Measurements from ENCODE around the gene RAPGEF2.
A peak's percentile ranks its signal among the peaks of the same experiment; 100 is the strongest.
"Not testable (repeated sequence)": the region's sequence is repeated elsewhere in the genome, so short reads cannot be mapped to it uniquely, and the experiment has no call there.

The RAPGEF2 gene

DNA sequence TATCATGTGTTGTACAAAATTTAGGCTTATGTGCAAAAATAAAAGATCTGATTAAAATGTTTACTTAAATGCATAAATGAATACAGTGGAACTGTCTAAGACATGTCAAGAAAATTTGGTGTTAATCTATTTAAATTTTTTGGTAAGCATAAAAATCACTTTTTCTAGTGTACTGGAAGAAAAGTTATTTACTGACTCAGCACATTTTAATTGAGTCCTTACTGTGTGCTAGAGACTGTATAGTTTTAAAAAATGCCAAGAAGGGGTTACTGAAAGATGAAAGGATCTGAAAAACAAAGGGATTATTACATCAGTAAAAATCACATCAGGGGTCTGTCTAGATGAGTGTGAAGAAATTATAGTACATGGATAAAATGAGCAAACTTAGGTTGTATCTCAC, 60.6 kb downstream of the RAPGEF2 start:
- DNase-seq, result no peak

DNA sequence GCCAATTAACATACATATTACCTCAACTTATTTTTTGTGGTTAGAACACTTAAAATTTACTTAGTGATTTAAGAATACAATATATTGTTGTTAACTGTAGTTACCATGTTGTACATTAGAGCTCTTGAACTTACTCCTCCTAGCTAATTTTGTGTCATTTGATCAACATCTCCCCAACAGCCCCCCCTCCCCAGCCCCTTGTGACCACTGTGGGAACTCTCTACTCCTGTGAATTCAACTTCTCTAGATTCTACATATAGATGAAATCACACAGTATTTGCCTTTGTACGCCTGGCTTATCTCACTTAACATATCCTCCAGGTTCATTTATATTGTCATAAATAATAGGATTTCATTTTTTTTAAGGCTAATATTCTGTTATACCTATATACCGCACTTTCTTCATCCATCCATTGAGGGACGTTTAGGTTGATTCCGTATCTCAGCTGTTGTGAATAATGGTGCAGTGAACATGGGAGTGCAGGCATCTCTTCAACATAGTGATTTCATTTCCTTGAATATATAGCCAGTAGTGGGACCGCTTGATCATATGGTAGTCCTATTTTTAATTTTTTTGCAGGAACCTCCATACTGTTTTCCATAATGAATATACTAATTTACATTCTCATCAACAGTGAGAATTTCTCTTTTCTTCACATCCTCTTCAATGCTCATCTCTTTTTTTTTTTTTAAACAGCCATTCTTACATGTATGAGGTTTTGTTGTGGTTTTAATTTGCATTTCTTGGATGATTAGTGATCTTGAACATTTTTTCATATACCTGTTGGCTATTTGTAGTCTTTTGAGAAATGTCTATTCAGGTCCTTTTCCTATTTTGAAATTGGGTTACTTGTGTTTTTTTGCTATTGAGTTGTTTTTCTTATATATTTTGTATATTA, 66.8 kb downstream of the RAPGEF2 start:
- no peak for DNase-seq

DNA sequence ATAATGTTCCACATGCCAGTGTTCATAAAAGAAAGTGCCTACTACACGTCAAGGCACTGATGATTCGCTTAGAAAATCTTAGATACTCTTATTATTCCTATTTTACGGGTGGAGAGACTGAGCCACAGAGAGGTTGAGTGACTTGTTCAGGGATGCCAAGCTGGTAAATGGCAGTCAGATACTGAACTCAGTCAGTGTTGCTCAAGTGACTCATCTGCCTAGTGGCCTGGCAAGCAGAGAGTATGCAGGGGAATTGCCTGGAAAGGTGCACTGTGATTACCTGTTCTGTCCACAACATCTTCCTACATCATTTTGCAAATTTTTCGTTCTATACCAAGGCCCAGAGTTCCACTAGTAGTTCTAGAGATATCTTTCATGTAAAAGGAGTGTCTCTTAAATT, 68.4 kb downstream of the RAPGEF2 start:
- DNase-seq, result peak in 1 of 2 experiments; percentile 20

DNA sequence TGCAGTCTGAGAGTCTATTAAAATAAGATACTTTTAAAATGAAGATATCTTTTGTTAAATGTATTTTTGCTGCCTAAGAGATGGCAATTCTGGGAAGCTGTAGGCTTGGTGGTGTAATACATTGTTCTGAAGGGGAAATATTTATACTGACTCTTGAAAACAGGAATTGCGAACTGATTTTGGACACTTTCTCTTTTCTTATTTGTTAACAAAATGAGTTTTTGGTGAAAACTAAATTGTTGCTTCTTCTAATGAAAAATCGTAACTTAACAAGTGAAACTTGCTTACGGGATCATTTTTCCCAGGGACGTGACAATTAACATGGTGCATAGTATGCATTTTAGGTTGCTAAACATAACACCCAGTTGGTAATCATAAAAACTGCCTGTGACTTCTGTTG, 71.0 kb downstream of the RAPGEF2 start:
- no peak for DNase-seq

DNA sequence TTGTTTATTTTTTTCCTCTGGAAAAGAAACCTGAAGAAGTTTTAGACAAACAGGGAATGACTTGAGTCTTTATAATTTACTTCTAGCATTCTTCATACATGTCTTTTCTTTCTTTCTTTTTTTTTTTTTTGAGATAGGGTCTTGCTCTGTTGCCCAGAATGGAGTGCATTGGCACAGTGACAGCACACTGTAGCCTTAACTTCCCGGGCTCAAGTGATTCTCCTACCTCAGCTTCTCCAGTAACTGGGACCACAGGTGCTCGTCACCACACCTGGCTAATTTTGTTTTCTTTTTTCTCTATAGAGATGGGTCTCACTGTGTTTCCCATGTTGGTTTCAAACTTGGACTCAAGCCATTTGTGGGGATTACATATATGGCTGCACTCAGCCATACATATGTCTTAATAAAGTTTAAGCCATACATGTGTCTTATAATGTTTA, 71.8 kb downstream of the RAPGEF2 start:
- DNase-seq, result no peak

DNA sequence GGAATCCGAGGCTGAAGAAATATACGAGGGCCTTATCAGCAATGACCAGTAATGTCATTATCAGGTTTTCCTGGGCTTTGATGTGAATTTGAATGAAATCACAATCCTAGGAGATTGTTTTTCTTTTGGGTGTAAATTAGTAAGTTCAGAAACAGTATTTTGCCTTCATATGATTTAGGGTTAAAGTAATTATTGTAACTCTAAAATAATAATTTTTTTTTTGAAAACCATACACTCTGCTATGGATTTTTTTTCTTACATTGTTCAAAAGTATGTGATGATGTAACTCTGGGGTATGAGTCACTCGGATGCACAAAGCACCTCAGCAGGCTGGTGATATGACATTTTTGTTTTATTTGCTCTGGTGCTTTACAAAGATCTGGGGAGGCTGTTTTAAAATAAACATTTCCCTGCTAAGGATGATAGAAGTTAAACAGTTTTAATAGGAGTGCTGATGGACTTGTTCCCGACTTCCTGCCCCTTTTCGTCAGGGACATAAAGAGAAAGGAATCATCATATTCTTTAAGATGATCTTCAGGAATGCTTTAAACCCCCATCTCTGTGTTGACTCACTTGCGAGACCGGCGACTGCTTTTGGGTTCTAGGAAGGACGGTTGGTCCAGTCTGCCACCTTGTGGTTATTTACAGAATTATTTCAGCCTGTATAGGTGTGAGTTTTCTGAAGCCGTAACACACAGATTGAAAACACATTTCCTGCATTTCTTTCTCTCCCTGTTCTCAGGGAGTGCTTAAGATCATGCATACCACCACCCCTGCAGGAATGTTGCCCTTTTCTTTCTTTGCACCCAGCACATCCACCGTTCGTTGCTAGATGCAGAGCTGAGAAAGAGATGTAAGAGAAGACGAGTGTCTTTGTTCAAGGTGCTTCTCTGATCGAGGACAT, 72.5 kb downstream of the RAPGEF2 start:
- DNase-seq, result peak; percentile 50 to 60

DNA sequence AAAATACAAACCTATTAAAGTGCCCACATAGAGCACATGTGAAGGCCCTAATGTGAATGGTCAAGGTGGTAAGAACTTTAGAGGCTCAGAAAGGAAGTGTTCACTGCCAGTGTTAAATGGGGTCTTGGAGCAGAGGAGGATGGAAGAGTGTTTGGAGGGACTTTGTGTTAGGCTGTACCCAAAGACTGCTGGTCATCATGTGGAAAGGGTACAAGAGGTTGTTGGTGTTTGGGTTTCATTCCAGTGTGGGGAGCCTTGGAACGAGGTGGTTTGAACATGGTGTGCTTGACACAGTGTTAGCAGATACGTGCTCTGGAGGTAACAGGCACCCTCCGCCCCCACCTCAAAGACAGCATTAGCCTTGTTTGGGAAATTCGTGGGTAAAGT, 73.1 kb downstream of the RAPGEF2 start:
- no peak for DNase-seq

DNA sequence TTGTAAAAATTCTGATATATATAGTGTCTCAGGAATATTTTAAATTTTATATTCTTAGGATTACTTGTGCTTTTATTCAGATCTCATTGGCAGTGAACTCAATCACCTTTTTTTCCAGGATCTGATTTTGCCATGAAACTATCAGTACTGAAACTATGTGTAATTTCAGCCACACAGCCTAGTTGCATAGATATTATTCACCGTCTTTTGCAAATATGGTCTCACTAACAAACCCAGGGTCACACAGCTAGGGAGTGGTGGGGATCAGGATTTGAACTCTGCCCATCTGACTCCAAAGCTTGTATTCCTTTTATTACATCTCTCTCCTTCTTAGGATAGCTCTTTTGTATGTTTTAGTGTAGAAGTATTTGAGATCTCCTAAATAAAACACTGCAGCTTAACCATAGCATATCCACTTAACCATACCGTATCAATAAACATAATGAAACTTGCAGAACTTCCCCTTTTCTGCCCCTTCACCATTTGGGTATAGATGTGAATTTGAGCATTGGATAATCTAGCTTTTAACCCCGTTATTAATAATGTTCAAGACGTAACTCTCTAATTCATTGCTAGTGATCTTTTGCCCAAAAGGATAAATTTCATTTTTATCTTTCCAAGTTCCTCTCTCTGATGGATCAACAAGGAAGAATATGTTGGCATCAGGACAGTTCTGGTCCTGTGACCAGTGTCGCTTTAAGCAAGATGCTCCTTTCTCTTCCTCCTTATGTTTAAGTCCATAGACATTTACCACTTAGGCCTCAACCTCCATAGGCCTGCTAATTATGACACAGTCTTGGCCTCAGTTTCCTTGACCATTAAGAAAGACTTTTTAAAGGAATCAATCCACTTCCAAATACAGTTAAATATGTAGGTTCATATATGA, 74.6 kb downstream of the RAPGEF2 start:
- no peak for DNase-seq

DNA sequence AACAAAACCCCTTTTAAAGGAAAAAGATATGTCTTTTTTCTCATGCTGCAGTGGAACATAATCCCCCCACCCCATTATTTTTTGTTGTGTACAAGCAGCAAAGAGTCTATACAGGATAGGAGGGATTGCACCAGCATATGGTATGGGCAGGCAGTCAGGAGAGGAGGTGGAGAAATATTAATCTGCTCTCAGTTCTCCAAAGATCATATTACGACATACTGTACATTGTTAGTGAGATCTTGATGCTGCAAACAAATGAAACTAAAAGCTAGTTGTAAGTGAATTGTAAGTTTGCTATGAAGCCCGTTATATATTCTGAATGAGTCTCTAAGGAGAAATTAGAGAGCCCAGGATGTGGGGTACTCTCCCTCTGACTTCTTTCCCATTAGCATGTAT, 75.3 kb downstream of the RAPGEF2 start:
- no peak for DNase-seq

DNA sequence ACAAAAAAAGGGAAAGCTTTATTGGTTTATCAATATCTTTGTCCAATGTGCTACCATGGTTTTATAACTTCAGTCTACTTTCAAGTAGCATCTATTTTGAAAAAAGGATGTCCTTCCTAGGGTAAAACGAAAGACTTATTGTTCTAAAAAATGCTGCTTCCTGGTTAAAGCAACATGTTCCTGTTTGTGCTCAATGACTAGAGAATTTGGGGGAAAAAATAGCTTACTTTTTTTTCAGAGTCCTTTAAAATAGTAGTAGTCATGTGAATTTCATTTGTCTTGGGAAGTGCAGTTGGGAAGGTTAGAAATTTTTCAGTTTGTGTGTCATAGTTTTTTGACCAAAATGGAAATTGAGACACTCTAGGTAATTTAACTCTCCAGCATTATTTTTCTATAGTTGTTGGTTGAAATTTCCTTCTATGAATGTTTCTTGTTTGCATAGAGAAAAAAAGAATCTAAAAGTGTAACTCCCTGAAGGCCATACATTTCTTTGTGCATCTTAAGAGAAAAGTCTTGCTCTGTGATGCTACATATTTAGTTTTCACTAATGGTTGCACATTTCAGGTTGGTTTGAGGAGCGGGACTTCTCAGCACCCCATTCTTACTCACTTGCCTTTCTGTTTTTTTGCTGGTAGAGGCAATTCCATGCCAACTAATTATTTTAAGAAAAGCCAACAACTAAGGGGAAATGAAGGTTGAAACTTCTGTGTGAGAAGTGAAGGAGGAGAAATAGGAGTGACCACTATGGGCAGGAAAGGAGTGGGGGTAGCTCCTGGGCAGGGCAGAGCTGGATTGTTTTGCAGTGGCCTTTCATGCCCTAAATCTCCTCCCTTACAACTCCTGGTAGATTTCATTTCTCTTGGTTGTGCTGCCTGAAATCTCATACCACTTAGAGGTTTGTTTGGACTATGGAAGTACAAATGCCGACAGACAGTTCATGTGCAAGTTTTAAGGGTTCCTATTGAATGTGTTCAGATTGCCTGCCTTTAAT, 76.4 kb downstream of the RAPGEF2 start:
- no peak for DNase-seq

DNA sequence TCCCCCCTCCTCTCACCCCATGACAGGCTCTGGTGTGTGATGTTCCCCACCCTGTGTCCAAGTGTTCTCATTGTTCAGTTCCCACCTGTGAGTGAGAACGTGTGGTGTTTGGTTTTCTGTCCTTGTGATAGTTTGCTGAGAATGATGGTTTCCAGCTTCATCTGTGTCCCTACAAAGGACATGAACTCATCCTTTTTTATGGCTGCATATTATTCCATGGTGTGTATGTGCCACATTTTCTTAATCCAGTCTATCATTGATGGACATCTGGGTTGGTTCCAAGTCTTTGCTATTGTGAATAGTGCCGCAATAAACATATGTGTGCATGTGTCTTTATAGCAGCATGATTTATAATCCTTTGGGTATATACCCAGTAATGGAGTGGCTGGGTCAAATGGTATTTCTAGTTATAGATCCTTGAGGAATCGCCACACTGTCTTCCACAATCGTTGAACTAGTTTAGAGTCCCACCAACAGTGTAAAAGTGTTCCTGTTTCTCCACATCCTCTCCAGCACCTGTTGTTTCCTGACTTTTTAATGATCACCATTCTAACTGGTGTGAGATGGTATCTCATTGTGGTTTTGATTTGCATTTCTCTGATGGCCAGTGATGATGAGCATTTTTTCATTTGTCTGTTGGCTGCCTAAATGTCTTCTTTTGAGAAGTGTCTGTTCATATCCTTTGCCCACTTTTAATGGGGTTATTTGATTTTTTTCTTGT, 81.2 kb downstream of the RAPGEF2 start:
- not testable (repeated sequence) for DNase-seq

DNA sequence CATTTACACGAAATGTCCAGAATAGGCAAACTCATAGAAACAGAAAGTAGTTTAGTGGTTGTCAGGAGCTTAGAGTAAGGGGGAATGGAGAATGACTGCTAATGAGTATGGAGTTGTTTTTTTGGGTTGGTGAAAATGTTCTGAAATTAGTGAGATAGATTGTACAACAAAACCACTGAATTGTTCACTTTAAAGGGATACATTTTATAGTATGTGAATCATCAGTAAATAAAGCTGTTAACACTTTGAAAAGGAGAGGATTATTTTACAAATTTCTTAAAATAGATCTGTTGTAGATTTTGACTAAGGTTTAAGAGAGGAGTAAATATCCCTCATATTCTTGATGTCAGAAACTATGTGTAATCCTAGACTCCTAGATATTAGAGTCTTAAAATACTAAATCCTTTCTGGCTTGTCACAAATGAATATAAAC, 82.7 kb downstream of the RAPGEF2 start:
- no peak for DNase-seq

DNA sequence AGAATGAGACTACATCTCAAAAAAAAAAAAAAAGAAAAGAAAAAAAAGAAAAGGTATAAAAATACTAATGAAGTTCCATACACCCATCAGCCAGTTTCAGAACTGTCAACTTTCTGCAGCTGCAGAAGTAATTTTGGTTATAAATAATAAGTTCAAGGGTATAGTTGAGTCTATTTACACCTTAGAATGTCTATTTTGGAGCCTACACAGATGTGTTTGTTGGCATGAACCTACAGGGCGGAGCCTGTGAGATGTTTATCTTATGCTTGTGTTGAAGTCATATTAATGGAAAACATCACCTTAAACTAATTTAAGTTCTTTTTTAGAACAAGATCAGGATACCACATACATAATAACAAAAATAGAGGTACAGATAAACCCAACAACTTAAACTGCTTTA, 85.8 kb downstream of the RAPGEF2 start:
- DNase-seq, result no peak

DNA sequence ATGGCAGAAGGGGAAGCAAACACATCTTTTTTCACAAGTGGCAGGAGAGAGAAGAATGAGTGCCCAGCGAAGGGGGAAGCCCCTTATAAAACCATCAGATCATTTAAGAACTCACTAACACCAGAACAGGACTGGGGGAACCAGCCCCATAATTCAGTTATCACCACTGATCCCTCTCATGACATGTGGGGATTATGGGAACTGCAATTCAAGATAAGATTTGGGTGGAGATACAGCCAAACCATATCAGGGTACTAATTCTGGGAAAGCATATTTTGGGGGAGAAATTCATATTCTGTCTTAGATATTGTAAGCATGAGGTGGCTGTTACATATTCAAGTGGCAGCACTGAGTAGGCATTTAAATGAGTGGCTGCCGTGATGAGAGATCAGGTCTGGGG, 87.8 kb downstream of the RAPGEF2 start:
- DNase-seq, result no peak

DNA sequence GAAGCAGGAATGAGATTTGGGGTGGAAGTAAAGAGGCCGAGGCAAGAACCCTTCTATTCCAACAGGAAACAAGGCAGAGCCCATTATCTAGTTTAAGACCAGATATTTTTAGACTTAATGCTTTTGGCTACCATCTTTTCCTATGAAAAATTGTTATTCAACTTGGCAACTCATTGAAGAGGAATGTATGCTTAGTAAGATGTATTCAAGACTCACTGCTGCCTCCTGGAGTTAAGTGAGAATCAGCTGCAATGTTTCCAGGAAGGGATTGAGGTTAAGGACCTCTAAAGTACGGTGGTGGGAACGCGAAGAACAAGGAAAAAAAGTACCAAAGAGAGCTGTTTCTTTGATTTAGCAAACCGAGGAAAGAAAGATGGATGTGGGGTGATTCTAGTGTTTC, 89.1 kb downstream of the RAPGEF2 start:
- no peak for DNase-seq

DNA sequence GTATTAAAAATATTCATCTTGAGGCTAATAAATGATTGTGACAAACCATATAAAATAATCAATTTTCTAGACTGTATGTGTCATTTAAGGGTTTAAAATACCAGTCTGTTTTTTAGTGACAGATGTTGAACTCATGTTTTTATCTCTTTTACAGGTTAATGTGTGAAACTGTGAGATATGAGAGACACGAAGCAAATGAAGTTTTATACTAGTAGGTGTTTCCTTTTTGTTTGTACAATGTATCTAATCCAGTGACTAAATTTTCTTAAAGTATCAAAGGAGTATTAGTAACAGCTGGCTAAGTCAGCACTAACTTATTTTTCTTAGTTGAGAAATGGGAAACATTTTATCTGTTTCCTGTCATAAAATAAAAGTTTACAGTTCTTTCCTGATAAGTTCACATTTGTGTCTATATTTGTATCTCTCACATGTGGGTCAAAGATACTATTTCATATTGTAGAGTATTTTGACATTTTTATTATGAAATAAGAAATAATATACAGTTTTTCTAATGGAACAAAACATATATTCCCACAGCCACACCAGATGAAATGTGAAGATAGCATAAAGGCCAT, 90.3 kb downstream of the RAPGEF2 start:
- DNase-seq, result no peak

DNA sequence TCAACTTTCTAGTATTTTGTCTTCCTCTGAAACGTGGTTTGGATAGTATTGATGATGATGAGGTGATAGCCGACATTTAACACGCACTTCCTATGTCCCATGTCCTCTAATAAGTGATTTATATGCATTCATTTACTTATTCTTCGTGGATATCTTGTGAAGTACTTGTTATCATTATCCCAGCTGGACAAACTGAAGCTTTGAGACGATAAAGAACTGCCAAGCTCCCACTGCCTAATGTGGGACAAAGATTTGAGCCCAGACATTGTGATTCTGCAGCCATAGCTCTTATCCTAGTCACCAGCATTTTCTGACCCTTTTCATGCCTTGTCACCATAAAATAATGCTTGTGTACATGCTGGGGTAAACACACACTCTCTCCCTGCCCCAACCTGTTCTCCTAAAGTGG, 92.5 kb downstream of the RAPGEF2 start:
- DNase-seq, result no peak

DNA sequence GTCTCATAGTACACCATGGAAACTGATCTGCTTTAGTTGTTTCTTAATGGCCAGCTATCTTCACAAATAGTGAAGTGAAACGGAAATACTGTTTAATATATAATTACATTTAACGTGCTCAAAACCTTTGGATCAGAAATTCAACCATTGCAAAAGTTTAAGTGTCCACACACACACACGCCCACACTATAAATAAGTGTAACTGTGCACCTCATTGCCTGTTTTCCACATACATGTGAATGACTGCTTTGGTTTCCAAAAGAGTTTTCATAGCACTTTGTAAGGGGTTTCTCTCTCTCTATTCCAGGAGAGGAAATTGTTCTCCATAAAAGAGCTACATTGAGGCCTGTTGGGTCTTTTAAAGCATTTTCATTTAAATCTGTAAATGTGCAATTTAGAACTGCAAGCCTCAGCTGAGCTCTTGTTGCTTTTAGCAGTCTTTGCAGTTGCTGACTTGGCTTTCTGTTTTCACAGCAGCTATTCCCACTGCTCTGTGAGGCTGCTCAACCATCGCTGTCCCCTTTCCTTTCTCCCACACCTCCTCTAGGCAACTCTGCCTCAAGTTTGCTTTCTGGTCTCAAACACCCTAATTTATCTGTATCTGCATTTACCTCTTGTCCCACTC, 94.5 kb downstream of the RAPGEF2 start:
- no peak for DNase-seq

DNA sequence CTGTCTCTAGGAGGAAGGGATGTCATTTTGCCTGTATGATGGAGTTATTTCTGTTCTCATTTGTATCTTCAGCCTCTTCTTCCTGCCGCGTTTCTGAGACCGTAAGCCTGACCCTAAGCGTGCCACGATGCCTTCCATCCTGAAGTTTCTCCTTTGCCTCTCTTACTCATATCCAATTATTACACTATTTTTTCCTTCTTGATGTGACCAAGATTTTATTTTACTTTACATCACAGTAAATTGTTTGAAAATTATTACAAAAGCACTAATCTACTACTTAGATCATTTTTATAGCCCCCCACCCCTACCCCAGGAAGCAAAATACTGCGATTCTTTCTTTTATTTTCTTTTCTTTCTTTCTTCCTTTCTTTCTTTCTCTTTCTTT, 95.0 kb downstream of the RAPGEF2 start:
- DNase-seq, result no peak

DNA sequence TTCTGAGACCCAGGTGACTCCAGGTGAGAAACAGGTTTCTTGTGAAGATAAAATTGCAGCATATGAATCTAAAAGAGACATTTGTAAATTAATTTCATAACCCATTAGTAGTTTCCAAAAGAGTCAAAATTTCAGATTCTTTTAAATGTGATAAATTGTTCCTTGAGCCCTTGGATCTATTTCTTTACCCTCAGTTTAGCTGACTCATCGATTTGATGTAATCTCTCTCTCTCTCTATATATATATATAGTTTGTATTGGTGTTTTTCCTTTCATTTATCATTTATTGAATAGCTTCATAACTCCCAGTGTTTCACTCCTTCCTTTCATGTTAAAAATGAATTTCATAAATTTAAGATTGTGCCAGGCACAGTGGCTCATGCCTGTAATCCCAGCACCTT, 96.9 kb downstream of the RAPGEF2 start:
- no peak for DNase-seq
